Osteoblast (primary cell): Measurements from ENCODE around the gene CENPT. TPM values are rescaled to one million over a fixed set of nuclear protein-coding genes. Genes with fewer than 3 reads are reported as not detected.

Experiments used
- DNase-seq: peaks from one replicate; pipeline ENCODE4 v3.0.0; 2011; ENCODE audit warnings: low spot score, mixed read lengths; ENCODE audit not compliant: insufficient read length; ENCODE audit errors: missing footprints
- H2AFZ ChIP-seq: 2 replicates; pipeline ENCODE4 v1.6.0; 2011; ENCODE audit warnings: mild to moderate bottlenecking, low read length
- H3K27ac ChIP-seq: 2 replicates; pipeline ENCODE4 v1.5.1; 2011; ENCODE audit warnings: mild to moderate bottlenecking, low read depth, low read length, moderate library complexity
- H3K27me3 ChIP-seq: 2 replicates; pipeline ENCODE4 v1.6.0; 2012; ENCODE audit warnings: mild to moderate bottlenecking, control low read depth, inconsistent platforms, low read length, moderate library complexity; ENCODE audit not compliant: insufficient read depth
- H3K36me3 ChIP-seq: 2 replicates; pipeline ENCODE4 v1.5.1; 2011; ENCODE audit warnings: mild to moderate bottlenecking, low read length, control low read depth, moderate library complexity; ENCODE audit not compliant: insufficient read depth
- H3K4me1 ChIP-seq: 2 replicates; pipeline ENCODE4 v1.5.1; 2011; ENCODE audit warnings: mild to moderate bottlenecking, low read length, control low read depth, moderate library complexity; ENCODE audit not compliant: insufficient read depth
- H3K4me2 ChIP-seq: 2 replicates; pipeline ENCODE4 v1.6.0; 2011; ENCODE audit warnings: mild to moderate bottlenecking, low read length; ENCODE audit not compliant: insufficient read depth
- H3K4me3 ChIP-seq: fragments of 200-600 bp; sonication (generic); 3 replicates; pipeline ENCODE4 v1.5.1; 2012; ENCODE audit warnings: mild to moderate bottlenecking, low read length, inconsistent platforms; ENCODE audit not compliant: insufficient read depth
- H3K79me2 ChIP-seq: 2 replicates; pipeline ENCODE4 v1.6.0; 2012; ENCODE audit warnings: mild to moderate bottlenecking, low read length, control low read depth, inconsistent platforms; ENCODE audit not compliant: insufficient read depth
- H3K9me3 ChIP-seq: 2 replicates; pipeline ENCODE4 v1.5.1; 2011; ENCODE audit warnings: low read depth, low read length, control low read depth
- H4K20me1 ChIP-seq: 2 replicates; pipeline ENCODE4 v1.6.0; 2012; ENCODE audit warnings: mild to moderate bottlenecking, low read length, control low read depth; ENCODE audit not compliant: insufficient read depth
- CTCF ChIP-seq: IDR thresholded peaks from 2 replicates; pipeline ENCODE4 v1.5.1; 2011; ENCODE audit warnings: mild to moderate bottlenecking, low read depth, low read length, moderate library complexity; ENCODE audit errors: extremely low read depth
- total RNA-seq: library from RNA; depleted of rRNA; stranded (reverse); fragments of >200 nt; gene quantifications from 2 replicates; pipeline ENCODE4 v1.2.3, GENCODE V29; 2012

Gene CENPT
- total RNA-seq, 1 donor: 24.2 TPM

DNA sequence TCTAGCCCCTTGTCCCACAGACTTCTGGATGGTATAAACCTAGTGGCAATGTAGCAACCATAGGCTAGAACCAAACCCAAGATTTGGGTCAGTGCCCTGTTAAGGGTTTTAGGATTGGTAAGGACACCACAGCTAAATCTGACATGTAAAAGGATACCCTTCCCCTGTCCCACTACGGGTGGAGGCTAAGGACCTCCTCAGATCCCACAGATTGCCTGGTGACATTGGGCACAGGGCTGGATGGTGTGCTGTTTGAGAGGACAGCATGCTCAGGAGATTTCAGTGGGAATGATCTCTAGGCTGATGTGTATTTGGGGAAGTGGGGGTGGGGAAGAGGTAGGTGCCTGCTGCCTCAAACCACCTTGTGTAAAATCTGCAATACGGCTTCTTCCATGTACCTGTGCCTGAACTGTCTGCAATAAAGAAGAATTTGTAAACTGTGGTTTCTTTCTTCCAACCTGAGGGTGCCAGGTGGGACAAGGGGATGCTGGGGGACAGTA lies 24.7 kb upstream of the CENPT start:
- Histone ChIP-seq H3K4me1 (peaks cover 19% of the 10 kb centered on the region), H2AFZ (peak overlapping the region; percentile 82), H3K4me3 (peak overlapping the region; percentile 96), H3K36me3 (peaks cover 59% of the 10 kb centered on the region), H3K79me2 (peaks cover 58% of the 10 kb centered on the region), H3K9me3 (no peaks in the 10 kb centered on the region), H3K4me2 (peak overlapping the region; percentile 94), H3K27me3 (no peaks in the 10 kb centered on the region), H4K20me1 (peaks cover 42% of the 10 kb centered on the region), H3K27ac (peak overlapping the region; percentile 86)
- peak; percentile 78 for DNase-seq
- no peak for TF ChIP-seq CTCF

GRCh38 chr16:67871256-67871655 lies 23.8 kb upstream of the CENPT start:
- H3K79me2 ChIP-seq: peaks cover 58% of the 10 kb centered on the region
- peaks cover 33% of the 10 kb centered on the region for H4K20me1 ChIP-seq
- peak; percentile 73 for DNase-seq
- H3K27ac ChIP-seq: no peak overlapping the region
- peaks cover 58% of the 10 kb centered on the region for H3K36me3 ChIP-seq
- H2AFZ ChIP-seq: no peak overlapping the region
- H3K27me3 ChIP-seq: no peaks in the 10 kb centered on the region
- no peak for TF ChIP-seq CTCF
- H3K4me3 ChIP-seq: no peak overlapping the region
- H3K4me1 ChIP-seq: peaks cover 19% of the 10 kb centered on the region
- no peak overlapping the region for H3K4me2 ChIP-seq
- H3K9me3 ChIP-seq: no peaks in the 10 kb centered on the region

DNA sequence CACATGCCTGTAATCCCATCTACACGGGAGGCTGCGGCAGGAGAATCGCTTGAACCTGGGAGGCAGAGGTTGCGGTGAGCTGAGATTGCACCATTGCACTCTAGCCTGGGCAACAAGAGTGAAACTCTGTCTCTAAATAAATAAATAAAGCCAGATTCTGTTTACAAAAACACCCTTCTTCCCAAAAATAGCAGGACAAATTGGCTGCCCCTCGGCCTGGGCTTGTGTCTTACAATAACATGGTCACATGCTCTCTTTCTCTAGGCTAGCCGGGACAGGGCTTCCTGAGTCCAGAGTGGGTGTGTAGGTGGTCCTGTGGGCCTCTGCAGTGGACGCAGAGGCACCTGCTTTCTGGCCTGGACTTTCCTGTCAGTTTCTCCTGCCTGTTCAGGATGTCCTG lies 22.2 kb upstream of the CENPT start:
- no peak overlapping the region for H2AFZ ChIP-seq
- no peak overlapping the region for H3K27ac ChIP-seq
- H3K27me3 ChIP-seq: no peaks in the 10 kb centered on the region
- no peak overlapping the region for H3K4me2 ChIP-seq
- DNase-seq: peak; percentile 37
- peaks cover 25% of the 10 kb centered on the region for H4K20me1 ChIP-seq
- no peaks in the 10 kb centered on the region for H3K9me3 ChIP-seq
- TF ChIP-seq CTCF: no peak
- H3K79me2 ChIP-seq: peaks cover 57% of the 10 kb centered on the region
- H3K4me1 ChIP-seq: peaks cover 16% of the 10 kb centered on the region
- peaks cover 66% of the 10 kb centered on the region for H3K36me3 ChIP-seq
- H3K4me3 ChIP-seq: no peak overlapping the region

GRCh38 chr16:67868290-67868689 lies 20.8 kb upstream of the CENPT start:
- Histone ChIP-seq H3K27ac (peak overlapping the region; percentile 30), H2AFZ (no peak overlapping the region), H3K9me3 (no peaks in the 10 kb centered on the region), H3K27me3 (no peaks in the 10 kb centered on the region), H3K36me3 (peaks cover 66% of the 10 kb centered on the region), H3K4me1 (peaks cover 13% of the 10 kb centered on the region), H3K79me2 (peaks cover 57% of the 10 kb centered on the region), H4K20me1 (peaks cover 23% of the 10 kb centered on the region), H3K4me3 (no peak overlapping the region), H3K4me2 (no peak overlapping the region)
- TF ChIP-seq CTCF: no peak
- DNase-seq: peak; percentile 66
